NOMO-1 treated with dmso at 0.1 percent for 144 hours (cell line): ENCODE data around the gene COL4A2.

Experiments
- DNase-seq: peaks from one replicate; lab custom pipeline; 2025; ENCODE audit not compliant: unreplicated experiment; lab: John Stamatoyannopoulos, UW

The COL4A2 gene

DNA sequence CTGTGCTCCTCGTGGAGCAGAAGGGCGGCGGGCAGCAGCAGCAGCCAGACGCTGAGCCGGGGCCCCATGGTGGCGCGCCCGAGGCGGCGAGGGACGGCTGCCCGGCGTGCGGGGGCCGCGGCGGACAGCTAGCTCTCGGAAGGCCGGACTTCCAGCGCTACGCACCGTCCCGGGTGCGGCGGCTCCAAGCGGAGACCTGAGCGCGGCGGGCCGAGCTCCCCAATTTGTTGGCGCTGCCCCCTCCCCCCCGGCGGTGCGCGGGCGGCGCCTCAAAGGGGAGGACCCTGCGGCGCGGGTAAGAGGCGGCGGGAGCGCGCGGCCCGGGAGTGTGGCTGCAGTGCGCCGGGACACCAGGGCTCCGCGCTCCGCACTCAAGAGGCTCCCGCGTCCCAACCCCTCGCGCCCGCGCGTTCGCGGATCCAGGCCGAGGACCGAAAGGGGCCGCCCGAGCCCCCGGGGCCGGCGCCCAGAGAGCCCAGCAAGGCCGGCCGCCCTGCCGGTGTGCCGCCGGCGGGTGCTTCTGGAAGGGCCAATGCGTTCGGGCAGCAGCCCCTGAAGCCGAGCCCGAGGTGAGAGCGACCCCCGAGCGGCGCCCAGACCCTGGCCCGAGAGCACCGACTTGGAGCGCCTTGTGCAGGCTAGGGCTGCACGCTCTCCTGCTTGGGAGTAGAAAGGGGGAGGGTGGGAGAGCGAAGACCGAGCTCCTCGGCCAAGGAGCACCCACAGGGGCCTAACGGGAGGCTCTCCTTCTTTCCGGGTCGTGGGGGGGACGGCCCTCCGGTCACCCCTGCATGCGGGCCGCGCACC lies at the start of gene COL4A2, which contains the start of gene COL4A1:
COL4A2 (plus strand) TSS at position 325 of the 807 bp plus-strand sequence. CDS start 620 bp downstream, outside the sequence.
COL4A1 (minus strand) TSS at position 198 of the 807 bp plus-strand sequence; CDS start at position 68, 130 bp downstream.
- no peak for DNase-seq

DNA sequence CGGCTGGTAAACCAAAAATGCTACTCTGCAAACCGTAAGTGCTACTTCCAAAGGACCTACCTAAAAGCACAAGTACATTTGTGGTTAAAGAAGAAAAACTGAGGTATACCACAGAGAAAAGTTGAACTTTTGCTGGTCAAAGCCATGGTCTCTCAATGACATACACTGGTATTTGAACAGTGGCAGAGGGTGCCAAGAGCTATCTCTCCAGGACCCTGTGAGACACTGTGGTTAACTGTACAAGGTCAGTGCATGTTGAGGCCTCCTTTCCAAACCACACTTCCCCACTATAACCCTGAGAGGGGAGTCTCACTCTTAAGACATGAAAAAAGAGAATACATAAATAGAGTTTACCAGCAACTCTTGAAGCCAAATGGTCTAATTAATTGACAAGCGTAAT lies 49.7 kb upstream of the COL4A2 start:
- DNase-seq, result no peak

DNA sequence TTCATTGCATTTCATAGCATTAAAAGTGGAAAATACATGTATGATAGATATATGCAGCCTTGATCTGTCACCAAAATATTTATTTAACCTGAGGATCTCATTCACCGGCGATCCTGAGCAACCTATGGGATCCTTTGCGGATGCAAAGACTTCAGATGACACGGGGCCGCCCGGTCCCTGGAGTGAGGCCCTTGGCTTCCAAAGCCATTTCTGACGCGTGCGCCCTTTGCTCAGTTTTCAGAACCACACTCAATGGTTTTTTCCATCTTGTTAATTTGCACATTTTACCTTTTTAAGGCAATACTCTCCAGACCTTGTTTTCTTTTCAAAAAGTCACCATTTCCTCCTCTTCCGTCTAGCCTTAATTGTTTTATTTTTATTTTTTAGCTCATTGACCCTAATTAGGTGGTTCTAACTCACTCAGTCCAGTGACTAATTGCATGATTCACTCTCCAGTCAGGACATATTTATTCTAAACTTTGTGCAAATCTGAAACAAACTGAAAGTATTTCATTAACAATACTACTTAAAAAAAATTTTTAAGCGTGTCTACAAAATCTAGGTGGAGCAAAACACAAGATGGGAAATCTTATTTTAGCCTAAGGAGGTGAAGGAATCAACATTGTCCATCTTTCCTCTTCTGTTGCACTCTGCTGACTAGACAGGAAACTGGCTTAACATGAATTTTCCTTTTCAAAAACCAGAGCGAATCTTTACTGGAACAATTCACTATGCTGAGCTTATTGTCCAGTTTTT lies 48.0 kb upstream of the COL4A2 start:
- no peak for DNase-seq

DNA sequence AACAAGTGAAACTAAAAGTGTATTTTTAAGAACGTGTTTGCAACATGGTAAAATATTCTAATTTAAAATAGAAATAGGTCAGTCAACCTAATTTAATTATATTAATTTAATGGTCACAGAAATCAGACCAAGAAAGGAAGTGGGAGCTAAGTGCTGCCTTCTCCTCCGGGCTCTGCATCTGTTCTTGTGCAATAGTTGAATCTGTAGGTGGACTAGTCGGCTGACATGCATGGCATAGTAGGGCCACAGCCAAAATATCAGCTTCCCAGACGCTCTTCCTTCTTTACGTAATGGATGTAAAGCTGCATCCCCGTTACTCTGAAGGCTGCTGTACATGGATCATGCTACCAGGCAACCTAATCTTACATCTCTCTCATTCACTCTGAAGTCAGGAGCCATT lies 47.4 kb upstream of the COL4A2 start:
- DNase-seq, result no peak

DNA sequence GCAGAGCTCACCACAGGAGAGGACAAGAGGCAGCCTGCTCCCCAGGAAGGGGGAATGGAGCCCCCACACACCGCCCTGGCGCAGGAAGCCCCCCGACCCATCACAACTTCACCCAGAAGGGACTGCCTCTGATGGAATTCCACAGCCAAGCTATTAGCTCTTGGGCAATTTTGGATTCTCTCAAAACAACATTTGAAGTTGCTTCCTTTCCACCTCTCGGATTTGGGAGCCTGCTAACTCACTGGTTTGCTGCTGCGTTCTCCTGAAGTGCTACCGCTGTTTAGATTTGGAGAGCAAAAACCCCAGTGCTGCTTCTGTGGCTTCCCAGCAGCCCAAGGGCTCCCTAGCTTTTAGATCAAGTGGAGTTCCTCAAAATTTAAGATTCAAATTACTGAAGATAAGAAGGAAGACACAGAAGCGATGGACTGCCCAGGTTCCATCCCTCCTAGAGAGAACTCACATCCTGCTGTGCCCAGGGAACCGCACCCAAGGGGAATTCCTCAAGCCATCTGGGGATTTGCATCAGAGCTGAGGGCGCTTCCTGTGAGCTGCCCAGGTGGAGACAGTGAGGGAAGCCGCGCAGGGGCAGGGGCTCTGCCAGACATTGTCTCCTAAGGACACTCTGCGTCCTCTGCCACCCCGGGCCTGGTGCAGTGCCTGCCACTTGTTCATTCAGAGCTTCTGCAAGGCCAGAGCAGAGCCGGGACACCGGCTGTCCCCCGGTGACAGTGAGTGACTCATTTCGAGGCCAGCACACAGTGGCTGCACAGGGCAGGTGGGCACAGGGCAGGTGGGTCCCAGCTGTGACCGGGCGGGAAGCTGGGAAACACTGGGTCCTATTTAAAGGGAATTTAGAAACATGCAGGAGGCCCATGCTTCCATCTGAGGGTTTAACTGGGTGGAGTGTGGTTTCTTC lies 45.7 kb upstream of the COL4A2 start:
- DNase-seq, result no peak

DNA sequence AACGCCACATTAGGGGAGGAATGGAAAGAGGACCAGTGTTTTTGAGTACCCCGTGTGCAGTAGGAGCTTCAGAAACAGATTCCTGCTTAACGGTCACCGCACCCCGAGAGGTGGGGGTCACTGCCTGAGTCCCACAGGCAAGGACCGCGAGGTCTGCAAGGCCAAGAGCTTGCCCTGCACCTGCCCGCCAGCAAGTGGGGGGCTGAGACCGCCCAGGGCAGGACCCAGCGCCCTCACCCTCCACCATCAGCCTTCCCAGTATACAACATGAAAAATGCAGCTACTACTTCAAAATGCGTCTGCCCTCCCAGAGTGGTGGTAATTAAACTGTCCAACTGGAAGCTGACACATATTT lies 45.0 kb upstream of the COL4A2 start:
- DNase-seq, result no peak

DNA sequence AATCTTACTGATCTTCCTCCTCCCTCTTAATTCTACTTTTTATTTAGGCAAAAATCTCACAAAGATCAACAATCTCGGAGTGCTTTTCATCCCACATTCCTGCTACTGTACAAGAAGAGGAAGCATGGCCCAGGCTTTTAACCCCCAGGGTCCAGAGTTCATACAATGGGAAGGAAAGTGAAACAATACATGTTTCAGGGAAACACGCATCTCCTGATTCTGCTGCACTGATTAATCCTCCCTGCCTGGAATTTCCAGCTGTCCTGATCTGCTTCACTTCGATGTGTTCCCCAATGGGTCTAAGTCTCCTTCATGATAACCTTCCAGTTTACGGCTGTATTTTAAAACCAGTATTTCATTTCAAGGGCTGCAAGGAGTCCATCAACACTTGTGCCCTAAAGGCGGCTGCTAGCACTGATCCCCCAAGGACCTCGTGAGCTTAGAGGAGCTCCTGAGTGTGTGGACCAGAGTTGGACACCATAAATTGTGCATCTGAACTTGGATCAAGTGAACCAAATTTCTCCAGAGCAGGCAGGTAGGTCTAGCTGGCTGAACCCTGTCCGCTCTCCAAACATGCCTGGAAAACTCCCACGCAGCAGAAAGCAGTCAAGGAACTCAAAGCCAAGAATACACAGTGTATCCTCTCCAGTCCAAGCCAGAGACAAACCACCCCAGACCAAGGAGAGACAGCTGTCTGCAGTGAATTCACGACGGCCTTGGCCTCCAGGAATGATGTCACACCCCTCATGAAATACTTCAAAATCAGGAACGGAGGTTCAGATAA lies 44.4 kb upstream of the COL4A2 start:
- no peak for DNase-seq

DNA sequence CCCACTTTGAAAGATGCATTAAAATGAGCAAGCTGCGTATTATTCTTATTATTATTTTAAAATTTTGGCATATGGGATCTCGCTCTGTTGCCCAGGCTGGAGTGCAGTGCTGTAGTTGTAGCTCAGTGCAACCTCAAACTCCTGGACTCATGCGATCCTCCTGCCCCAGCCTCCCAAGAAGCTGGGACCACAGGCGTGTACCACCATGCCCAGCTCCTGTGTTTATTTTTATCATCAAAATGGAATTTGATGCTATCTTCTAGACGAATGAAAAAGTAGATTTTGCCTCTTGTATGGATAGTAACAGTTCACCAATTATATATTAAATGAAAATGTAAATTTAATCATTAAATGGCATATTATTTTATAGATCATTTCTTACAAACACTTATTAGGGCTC lies 43.7 kb upstream of the COL4A2 start:
- DNase-seq, result no peak

DNA sequence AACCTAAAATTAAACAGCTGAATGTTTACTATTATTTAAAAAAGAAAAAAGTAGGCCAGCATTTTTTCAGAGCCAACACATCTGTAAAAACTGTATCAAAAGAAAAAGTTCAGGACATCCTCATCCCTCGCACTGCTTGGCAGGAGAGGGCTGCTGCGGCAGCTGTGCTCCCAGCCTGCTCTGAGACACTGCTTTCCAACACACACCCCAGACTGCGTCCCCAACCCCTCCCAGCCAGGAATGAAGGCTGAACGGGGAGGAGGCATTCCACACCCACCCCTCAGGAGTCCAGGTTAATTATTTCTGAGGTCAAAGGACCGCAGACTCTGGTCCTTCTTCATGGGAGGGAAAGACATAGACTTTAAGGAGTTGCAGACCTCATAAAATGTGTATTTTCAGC lies 43.2 kb upstream of the COL4A2 start:
- no peak for DNase-seq

DNA sequence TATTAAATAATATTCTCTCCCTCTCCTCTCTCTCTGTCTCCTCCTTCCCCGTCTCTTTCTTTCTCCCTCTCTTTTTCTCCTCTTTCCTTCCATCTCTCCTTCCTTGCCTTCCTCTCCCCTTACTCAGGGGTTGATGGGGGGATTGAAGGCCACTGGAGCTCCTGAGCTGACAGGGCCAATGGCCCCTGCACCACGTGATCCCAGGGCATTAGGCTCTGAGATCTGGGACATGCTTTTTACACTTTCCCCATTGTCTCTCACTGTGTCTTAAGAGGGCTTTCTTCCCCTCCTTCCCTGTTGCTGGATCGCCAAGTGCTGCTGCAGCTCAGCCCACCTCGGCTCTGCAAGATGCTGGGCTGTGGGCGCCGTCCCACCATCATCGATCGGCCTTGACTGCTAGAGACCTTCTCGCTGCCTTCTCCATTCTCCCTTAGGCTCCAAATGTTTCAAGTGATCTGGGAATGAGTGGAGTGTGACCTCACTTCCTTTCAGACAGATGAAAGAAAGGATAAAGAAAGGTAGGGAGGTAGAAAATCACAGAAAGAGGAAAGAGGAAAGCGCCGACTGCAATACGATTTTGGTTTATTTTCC lies 42.3 kb upstream of the COL4A2 start:
- DNase-seq, result no peak

DNA sequence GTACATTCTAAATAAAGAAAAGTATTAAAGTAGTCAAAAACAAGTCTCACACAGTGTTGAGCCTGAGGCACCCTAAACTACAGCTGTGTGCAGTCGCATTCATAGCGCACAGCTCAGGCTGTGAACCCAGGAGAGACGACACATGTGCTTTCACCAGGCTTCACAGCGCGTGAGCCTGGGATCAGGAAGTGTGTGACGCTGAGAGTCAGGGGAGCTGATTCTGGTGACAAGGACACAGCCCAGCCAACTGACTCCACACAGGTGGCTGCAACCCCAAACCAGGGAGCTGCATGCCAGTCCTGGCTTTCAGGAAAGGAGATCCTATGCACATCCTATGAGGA lies 41.8 kb upstream of the COL4A2 start:
- no peak for DNase-seq

DNA sequence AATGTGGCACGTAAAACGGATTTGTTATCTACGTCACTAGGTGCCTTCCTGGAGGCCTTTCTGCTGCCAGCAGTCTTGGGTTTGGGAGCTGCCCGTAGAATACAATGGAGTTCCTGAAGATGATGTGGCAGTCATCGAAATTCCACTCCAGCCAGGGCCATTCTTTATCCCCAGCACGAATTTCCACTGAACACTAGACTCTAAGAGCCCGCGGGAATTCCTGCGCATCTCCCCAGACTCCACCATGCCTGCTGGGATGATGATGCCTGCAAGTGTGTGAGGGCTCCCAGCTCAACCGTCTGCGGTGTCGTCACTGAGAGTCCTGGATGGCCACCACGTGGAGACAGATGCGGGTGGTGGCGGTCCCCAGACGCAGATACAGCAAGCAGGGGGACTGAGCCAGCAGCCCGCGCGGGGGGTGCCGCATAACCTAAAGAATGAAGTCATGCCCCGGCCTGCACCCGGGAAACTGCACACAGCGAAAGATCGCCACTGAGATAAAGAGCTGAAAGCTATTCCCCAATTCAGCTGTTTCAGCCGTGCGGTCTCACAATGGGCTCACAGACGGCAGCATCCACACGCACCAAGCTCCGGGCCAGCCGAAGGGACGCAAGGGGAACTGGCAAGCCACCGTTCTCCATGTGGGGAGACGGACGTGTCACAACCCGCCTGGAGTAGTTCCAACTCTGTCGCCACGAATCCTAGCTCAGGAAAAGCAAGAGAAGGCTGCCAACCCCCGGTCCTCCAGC lies 41.2 kb upstream of the COL4A2 start:
- no peak for DNase-seq

DNA sequence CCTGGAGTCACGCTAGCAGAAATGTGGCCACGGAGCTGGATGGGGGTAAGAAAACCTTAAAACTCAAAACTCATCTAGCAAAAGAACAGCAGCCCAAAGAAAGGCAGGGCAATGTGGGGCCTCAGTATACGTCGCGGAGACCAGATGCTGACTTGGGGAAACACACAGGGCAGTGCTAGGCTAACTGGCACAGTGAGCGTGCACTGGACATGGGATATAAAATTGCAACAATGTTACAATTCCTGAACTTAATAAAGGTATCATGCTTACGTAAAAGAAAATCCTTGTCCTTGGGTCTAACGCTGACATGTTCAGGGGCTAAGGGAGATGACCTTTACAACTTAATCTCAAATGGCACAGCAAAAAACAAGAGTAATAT lies 40.7 kb upstream of the COL4A2 start:
- DNase-seq, result no peak

DNA sequence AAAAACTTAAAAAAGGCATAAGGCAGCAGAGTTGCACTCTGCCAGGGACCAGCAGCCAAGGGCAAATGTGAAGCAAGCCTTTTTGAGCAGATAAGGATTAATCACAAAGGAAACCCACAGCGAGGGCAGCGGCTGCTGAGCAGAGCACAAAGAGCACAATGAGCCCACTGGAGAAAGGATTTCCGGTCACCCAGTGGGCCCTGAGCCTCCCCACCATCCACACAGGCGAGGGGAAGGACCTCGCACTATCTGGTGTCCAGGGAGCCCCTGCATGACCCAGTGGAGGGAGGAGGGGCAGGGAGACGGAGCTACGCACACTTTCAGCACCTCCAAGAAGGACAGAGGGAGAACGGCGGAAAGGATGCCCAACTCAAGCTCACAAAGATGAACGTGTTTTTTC lies 40.1 kb upstream of the COL4A2 start:
- DNase-seq, result no peak

DNA sequence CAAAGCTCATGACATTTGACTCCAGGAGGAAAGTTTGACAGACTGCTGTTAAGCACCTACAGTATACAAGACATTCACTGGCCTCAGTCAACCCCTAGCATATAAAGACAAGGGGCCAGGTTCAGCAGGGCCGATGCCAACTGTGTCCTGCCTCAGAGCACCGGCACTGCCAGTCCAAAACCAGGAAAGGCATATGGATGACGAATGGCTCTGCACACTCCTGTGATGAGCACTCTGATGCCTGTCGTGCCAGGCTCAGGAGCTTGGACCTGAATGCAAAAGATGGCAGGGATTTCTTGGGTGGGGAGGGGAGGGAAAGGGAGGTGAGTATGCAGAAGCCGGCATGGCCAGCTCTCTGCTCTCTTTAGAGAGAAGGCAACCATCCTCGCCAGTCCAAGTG lies 39.0 kb upstream of the COL4A2 start:
- no peak for DNase-seq

DNA sequence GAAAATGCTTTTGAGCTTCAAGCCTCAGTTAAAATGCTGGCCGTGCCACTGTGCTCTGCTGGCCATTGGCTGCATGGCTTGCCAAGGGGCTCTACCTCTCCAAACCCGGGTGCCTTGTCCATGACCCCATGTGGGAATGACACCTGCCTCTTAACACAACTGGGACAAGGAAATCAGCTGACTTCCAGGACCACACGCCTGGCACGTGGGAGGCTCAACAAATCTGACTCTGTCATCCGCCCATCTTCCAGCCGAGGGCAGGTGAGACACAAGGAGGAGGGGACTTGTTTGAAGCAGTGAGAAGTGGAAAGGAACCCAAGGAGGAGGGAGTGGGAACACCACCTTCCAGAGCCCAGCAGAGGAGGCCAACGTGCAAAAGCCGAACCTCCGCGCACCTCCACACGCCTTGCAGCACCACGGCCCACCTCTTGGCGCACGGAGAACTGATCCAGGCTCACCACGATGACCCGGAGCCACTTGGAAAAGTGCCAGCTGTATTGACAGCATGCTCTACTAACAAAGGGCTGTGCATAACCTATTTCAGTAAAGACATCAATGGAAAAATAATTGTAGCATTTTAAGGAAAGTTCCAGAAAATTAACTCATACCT lies 38.4 kb upstream of the COL4A2 start:
- no peak for DNase-seq

DNA sequence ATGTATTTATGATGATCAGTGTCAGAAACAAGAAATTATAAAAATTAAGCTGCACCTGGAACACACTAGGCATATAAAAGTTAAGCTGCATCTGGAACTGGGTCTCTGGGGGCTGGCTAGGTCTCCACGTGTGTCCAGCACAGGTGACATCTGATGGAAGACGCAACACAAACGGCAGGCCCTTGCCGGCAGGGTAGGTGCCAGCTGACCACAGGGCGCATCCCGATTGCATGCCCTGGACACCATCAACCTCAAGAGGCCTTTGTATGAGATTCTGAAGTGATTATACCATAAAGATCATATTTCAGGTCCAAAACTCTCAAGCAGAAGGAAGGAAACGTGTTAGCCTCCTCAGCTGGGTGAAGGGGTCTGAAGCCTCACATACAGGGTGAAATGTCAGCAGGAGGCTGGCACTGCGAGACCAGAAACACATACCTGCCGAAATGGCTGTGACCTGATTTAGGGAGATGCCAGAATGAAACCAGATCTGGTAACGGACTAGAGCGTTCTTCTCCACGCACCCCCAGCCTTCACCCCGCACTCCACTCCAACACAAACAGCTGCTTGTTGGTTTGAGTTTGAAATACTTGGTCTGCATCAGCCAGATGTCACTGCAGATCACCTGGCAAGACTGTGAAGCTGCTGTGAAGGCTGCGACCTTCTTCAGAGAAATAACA lies 37.4 kb upstream of the COL4A2 start:
- DNase-seq, result no peak

DNA sequence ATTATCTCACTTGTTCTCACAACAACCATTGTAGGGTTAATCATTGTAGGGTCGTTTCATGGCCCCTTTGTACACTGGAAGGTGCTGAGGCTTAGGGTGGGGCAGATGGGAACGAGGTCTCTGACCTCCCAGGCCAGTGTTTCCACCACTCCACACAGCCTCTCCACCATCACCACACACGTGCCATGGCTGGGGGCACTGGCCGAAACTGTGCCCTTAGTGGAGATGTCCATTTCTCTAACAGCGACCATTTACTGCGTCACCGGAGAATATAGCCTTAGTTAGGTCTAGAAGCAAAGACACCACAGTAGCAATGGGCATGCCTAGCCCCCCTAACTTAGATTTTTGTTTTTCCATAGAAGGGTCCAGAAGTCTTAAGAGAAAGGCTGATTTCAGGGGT lies 36.6 kb upstream of the COL4A2 start:
- DNase-seq, result no peak

DNA sequence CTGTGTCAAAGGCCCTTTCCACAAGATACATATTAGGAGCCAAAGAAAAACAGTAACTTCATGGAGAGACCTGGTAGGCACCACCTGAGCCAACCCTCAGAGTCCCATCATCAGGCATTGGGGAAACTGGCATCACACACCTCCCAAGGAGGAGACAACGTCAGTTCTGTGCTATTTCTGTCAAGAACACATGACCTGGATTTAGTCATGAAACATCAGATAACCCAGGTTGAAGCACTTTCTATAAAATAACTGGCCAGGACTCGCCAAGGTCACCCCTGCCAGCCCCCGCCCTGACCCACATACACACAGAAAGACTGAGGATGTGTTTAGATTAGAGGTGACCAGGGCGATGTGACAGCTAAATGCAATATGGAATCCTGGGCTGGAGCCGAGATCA lies 35.8 kb upstream of the COL4A2 start:
- no peak for DNase-seq
